Parathyroid adenoma (tissue), 2 donors: ENCODE data around the gene DOCK4.

Experiments used
- H2AFZ ChIP-seq: fragments of 300-600 bp; sonication (generic); one replicate; pipeline ENCODE4 v1.7.0; 2017; ENCODE audit warnings: antibody characterized with exemption, mild to moderate bottlenecking
- H3K27ac ChIP-seq: fragments of 300-600 bp; sonication (generic); one replicate; pipeline ENCODE4 v1.7.0; 2017
- H3K27me3 ChIP-seq: fragments of 300-600 bp; sonication (generic); one replicate; pipeline ENCODE4 v1.7.0; 2017; ENCODE audit warnings: low read length; ENCODE audit not compliant: control insufficient read depth, insufficient read depth
- H3K36me3 ChIP-seq: fragments of 300-600 bp; sonication (generic); one replicate; pipeline ENCODE4 v1.7.0; 2017; ENCODE audit warnings: low read length; ENCODE audit not compliant: control insufficient read depth, insufficient read depth
- H3K4me1 ChIP-seq: fragments of 300-600 bp; sonication (generic); one replicate; pipeline ENCODE4 v1.7.0; 2017; ENCODE audit warnings: control low read depth
- H3K4me2 ChIP-seq: fragments of 300-600 bp; sonication (generic); one replicate; pipeline ENCODE4 v1.7.0; 2017; ENCODE audit warnings: low read length
- H3K4me3 ChIP-seq: fragments of 300-600 bp; sonication (generic); one replicate; pipeline ENCODE4 v1.7.0; 2017; ENCODE audit warnings: low read depth, low read length
- H3K79me2 ChIP-seq: fragments of 300-600 bp; sonication (generic); one replicate; pipeline ENCODE4 v1.7.0; 2017; ENCODE audit warnings: control low read depth
- H3K9ac ChIP-seq: fragments of 300-600 bp; sonication (generic); one replicate; pipeline ENCODE4 v1.7.0; 2017; ENCODE audit warnings: mild to moderate bottlenecking
- H3K9me3 ChIP-seq: fragments of 300-600 bp; sonication (generic); one replicate; pipeline ENCODE4 v1.7.0; 2017; ENCODE audit warnings: low read length; ENCODE audit not compliant: control insufficient read depth
- TF ChIP-seq, protein P1 (sequence below): fragments of 300-600 bp; sonication (generic); IDR thresholded peaks from one replicate; pipeline ENCODE4 v1.7.0; 2017; ENCODE audit warnings: antibody characterized with exemption, mild to moderate bottlenecking
- donor health status: primary hyperparathyroidism.

The DOCK4 gene

DNA sequence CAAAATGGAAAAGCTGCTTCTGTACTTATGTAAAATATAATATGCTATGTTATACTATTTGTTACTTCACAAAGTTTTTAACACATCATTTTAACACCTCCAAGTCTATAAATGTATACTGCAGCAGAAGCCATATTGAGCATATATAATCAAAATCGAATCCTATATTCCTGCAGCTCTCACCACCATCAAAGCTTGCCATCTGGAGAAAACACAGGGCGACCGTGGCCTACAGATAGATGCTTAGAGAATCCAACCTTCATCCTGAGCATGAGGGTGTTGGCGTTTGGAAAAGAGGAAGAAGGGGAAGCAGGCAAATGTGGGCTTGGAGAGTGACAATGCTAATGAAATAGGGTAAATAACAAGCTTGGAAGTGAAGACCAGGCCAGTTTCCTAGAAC is 385.2 kb downstream of the DOCK4 start:
- Histone ChIP-seq H3K27me3 (no peaks in the 10 kb centered on the region), H3K4me3 (no peak overlapping the region), H3K9me3 (no peaks in the 10 kb centered on the region), H3K9ac (no peak overlapping the region), H3K4me2 (no peak overlapping the region), H3K36me3 (no peaks in the 10 kb centered on the region), H3K79me2 (no peaks in the 10 kb centered on the region), H2AFZ (no peak overlapping the region), H3K4me1 (no peaks in the 10 kb centered on the region), H3K27ac (no peak overlapping the region)
- TF ChIP-seq, protein P1, sequence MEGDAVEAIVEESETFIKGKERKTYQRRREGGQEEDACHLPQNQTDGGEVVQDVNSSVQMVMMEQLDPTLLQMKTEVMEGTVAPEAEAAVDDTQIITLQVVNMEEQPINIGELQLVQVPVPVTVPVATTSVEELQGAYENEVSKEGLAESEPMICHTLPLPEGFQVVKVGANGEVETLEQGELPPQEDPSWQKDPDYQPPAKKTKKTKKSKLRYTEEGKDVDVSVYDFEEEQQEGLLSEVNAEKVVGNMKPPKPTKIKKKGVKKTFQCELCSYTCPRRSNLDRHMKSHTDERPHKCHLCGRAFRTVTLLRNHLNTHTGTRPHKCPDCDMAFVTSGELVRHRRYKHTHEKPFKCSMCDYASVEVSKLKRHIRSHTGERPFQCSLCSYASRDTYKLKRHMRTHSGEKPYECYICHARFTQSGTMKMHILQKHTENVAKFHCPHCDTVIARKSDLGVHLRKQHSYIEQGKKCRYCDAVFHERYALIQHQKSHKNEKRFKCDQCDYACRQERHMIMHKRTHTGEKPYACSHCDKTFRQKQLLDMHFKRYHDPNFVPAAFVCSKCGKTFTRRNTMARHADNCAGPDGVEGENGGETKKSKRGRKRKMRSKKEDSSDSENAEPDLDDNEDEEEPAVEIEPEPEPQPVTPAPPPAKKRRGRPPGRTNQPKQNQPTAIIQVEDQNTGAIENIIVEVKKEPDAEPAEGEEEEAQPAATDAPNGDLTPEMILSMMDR: no peak

DNA sequence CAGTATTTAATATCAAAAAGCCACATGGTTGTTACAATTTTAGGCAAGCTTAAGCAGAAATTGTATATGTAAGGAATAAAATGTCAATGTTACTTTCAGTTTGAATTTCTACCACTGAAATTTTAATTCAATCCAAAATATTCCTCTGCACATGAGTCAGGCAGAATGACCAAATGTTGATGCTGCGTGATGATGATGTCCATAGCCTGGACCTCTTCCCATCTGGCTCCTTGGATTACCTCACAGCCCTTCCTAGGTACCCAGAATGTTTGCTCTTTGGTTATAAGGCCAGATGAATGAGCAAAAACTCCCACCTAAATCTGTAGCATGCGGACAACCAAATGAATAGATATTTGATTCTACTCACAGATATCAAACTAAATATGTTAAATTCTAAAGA is 385.6 kb downstream of the DOCK4 start:
- Histone ChIP-seq H3K4me1 (no peaks in the 10 kb centered on the region), H3K4me2 (no peak overlapping the region), H3K36me3 (no peaks in the 10 kb centered on the region), H3K79me2 (no peaks in the 10 kb centered on the region), H3K27me3 (no peaks in the 10 kb centered on the region), H3K9ac (no peak overlapping the region), H3K27ac (no peak overlapping the region), H2AFZ (no peak overlapping the region), H3K9me3 (no peaks in the 10 kb centered on the region), H3K4me3 (no peak overlapping the region)
- TF ChIP-seq, protein P1: no peak

DNA sequence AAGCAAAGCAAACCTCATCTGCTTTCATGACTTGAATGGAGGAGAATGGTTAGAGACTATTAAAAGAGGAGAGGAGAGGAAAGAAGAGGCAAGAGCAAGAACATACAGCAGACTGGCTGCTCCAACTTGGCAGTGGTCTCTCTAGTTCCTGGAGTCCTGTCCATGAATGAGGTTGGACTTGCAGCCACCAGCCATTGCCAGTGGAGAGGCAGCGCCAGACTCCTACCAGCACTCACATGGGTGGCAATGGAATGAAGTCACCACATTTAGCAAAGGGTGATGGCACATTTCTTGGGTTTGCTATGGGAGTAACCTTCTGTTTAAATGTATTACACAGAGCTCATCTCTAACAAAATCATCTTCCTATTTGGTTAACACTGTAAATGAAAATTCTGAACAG is 386.1 kb downstream of the DOCK4 start:
- Histone ChIP-seq H3K4me2 (no peak overlapping the region), H3K4me3 (no peak overlapping the region), H3K4me1 (no peaks in the 10 kb centered on the region), H3K27ac (no peak overlapping the region), H3K9me3 (no peaks in the 10 kb centered on the region), H3K27me3 (no peaks in the 10 kb centered on the region), H3K36me3 (no peaks in the 10 kb centered on the region), H2AFZ (no peak overlapping the region), H3K9ac (no peak overlapping the region), H3K79me2 (no peaks in the 10 kb centered on the region)
- TF ChIP-seq, protein P1: no peak

DNA sequence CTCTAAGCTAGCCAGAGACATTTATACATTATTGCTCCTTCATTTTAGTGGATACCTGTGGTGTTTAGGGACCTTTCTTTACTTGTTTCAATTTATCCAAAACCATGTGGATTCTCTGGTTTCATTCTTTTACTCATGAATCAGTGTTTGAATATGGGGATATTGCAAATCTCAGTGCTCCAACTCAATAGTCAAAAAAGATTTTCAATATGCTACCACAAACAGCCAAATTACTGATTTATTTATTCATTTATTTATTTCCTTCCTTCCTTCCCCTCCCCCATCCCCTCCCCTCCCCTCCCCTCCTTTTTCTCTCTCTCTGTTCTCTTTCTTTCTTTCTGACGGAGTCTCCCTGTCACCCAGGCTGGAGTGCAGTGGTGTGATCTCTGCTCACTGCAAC is 390.8 kb downstream of the DOCK4 start:
- Histone ChIP-seq H3K36me3 (no peaks in the 10 kb centered on the region), H3K4me2 (no peak overlapping the region), H3K79me2 (no peaks in the 10 kb centered on the region), H3K4me1 (no peaks in the 10 kb centered on the region), H3K4me3 (no peak overlapping the region), H3K27ac (no peak overlapping the region), H3K9me3 (no peaks in the 10 kb centered on the region), H2AFZ (no peak overlapping the region), H3K9ac (no peak overlapping the region), H3K27me3 (no peaks in the 10 kb centered on the region)
- TF ChIP-seq, protein P1: no peak

DNA sequence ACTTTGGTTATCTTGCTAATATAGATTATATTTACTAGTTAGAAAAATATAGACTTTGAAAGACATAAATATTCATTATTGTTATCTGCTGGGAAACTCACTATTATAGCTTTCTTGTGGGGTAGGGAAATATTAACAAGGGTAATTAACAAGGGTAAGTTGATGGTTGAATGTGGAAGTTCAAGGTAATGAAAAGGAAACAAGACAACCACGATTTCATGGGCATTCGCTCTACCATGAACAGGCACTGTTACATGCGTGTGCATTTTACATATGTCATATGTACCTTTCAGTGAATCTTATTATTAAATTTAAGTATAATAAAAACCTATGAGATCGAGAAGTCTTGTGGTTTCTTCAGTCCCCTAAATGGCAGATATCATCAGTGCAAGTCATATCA is 392.9 kb downstream of the DOCK4 start:
- TF ChIP-seq, protein P1: no peak
- H3K36me3 ChIP-seq: no peaks in the 10 kb centered on the region

More for the DNA sequence above, 392.9 kb downstream of the DOCK4 start:
- Histone ChIP-seq H3K79me2 (no peaks in the 10 kb centered on the region), H3K4me3 (no peak overlapping the region), H3K9me3 (no peaks in the 10 kb centered on the region), H3K4me1 (no peaks in the 10 kb centered on the region), H3K27me3 (no peaks in the 10 kb centered on the region), H2AFZ (no peak overlapping the region), H3K4me2 (no peak overlapping the region), H3K9ac (no peak overlapping the region), H3K27ac (no peak overlapping the region)
